Cerebellar nuclear complex (tissue), 1 donor: ENCODE results near the gene ZNF701.
"Not testable (repeated sequence)": the region's sequence is repeated elsewhere in the genome, so short reads cannot be mapped to it uniquely, and the experiment has no call there.

ENCODE experiments used
- DNase-seq, 2 experiments: peaks; one replicate each; lab custom pipeline; 2025; lab: John Stamatoyannopoulos, UW

The ZNF701 gene

GRCh38 chr19:52570000-52570861, at the start of gene ZNF701:
ZNF701 (plus strand) TSS chr19:52570287; CDS start chr19:52574148, 3,861 bp downstream.
- DNase-seq = peak; percentile 69 to 95

- DNase-seq = no peak
Measured at GRCh38 chr19:52522551-52522950, 47.5 kb upstream of the ZNF701 start.

- no peak for DNase-seq
Measured at GRCh38 chr19:52524086-52524485, 46.0 kb upstream of the ZNF701 start.

- peak; percentile 71 to 89 for DNase-seq
Measured at GRCh38 chr19:52527134-52527955, 42.7 kb upstream of the ZNF701 start, which contains the start of gene ZNF808. ZNF808 (plus strand) TSS chr19:52527668; CDS start chr19:52543285, 15,617 bp downstream.

- no peak for DNase-seq
Measured at GRCh38 chr19:52527956-52528351, 42.1 kb upstream of the ZNF701 start.

- DNase-seq = no peak
Measured at GRCh38 chr19:52532480-52532879, 37.6 kb upstream of the ZNF701 start.

- no peak for DNase-seq
Measured at GRCh38 chr19:52533901-52534300, 36.2 kb upstream of the ZNF701 start.

GRCh38 chr19:52535385-52535770, 34.7 kb upstream of the ZNF701 start:
- DNase-seq = not testable (repeated sequence)

GRCh38 chr19:52535771-52536447, 34.2 kb upstream of the ZNF701 start:
- DNase-seq = peak; percentile 27 to 34

- DNase-seq = no peak
Measured at GRCh38 chr19:52536448-52536800, 33.7 kb upstream of the ZNF701 start.

- DNase-seq = not testable (repeated sequence)
Measured at GRCh38 chr19:52538815-52539214, 31.3 kb upstream of the ZNF701 start.

- DNase-seq = not testable (repeated sequence)
Measured at GRCh38 chr19:52541176-52541575, 28.9 kb upstream of the ZNF701 start.

GRCh38 chr19:52541608-52542007, 28.5 kb upstream of the ZNF701 start:
- DNase-seq = no peak

- DNase-seq = not testable (repeated sequence)
Measured at GRCh38 chr19:52542541-52542940, 27.5 kb upstream of the ZNF701 start.

GRCh38 chr19:52542984-52543664, 27.0 kb upstream of the ZNF701 start:
- DNase-seq = no peak

GRCh38 chr19:52554216-52554971, 15.7 kb upstream of the ZNF701 start:
- no peak for DNase-seq

- no peak for DNase-seq
Measured at GRCh38 chr19:52557231-52557995, 12.7 kb upstream of the ZNF701 start.

- DNase-seq = not testable (repeated sequence)
Measured at GRCh38 chr19:52558732-52559445, 11.2 kb upstream of the ZNF701 start.

- DNase-seq = not testable (repeated sequence)
Measured at GRCh38 chr19:52561611-52562010, 8.5 kb upstream of the ZNF701 start.
